HepG2 (cell line): ENCODE measurements around the gene SPOCD1. TPM values are rescaled to one million over a fixed set of nuclear protein-coding genes. Genes with fewer than 3 reads are reported as not detected.

Source experiments
- AGO2 ChIP-seq: fragments of 200-400 bp; formaldehyde crosslinking; optimal IDR thresholded peaks from 2 replicates; pipeline ENCODE3; 2017; ENCODE audit warnings: mild to moderate bottlenecking, low read depth, low read length, moderate library complexity
- AKAP8 ChIP-seq: sonication (generic); formaldehyde crosslinking; IDR thresholded peaks from 2 replicates; pipeline ENCODE4 v1.5.1; 2020; ENCODE audit warnings: mild to moderate bottlenecking, missing genetic modification reagents
- CREBL2 ChIP-seq: sonication (generic); formaldehyde crosslinking; IDR thresholded peaks from 2 replicates; pipeline ENCODE4 v1.8.1; 2023; ENCODE audit warnings: missing genetic modification reagents, mild to moderate bottlenecking, borderline replicate concordance
- DBP ChIP-seq: sonication (generic); formaldehyde crosslinking; IDR thresholded peaks from 2 replicates; pipeline ENCODE4 v1.4.0; 2020; ENCODE audit warnings: missing genetic modification reagents; ENCODE audit errors: not compliant biosample characterization
- E2F1 ChIP-seq: sonication (generic); formaldehyde crosslinking; IDR thresholded peaks from 2 replicates; pipeline ENCODE4 v1.5.0; 2020; ENCODE audit warnings: missing genetic modification reagents
- HNF4G ChIP-seq, 2 experiments: sonication (generic) in 1 of 2; formaldehyde crosslinking in 1 of 2; IDR thresholded peaks; 2 replicates each; pipeline versions ENCODE4 v1.4.0 to v1.6.1; 2011 to 2020; ENCODE audit warnings: borderline replicate concordance in 2 of 2, low read depth in 2 of 2, mild to moderate bottlenecking in 2 of 2, low read length in 1 of 2, missing genetic modification reagents in 1 of 2, moderate library complexity in 1 of 2
- HOXA3 ChIP-seq: sonication (generic); formaldehyde crosslinking; IDR thresholded peaks from 2 replicates; pipeline ENCODE4 v1.5.0; 2020; ENCODE audit warnings: missing genetic modification reagents
- MIER3 ChIP-seq: IDR thresholded peaks from 2 replicates; pipeline ENCODE4 v1.6.1; 2016; ENCODE audit warnings: missing compliant biosample characterization, borderline replicate concordance
- PCBP1 ChIP-seq: fragments of 200-400 bp; formaldehyde crosslinking; IDR thresholded peaks from 2 replicates; pipeline ENCODE4 v1.6.1; 2017; ENCODE audit warnings: mild to moderate bottlenecking, low read depth, low read length, borderline replicate concordance
- RNF219 ChIP-seq: sonication (generic); formaldehyde crosslinking; IDR thresholded peaks from 2 replicates; pipeline ENCODE4 v1.5.0; 2020; ENCODE audit warnings: mild to moderate bottlenecking, missing genetic modification reagents
- THAP7 ChIP-seq: sonication (generic); formaldehyde crosslinking; IDR thresholded peaks from 2 replicates; pipeline ENCODE4 v1.8.1; 2023; ENCODE audit warnings: mild to moderate bottlenecking, missing genetic modification reagents
- ZBTB1 ChIP-seq: sonication (generic); formaldehyde crosslinking; IDR thresholded peaks from 2 replicates; pipeline ENCODE4 v1.4.0; 2020; ENCODE audit warnings: missing genetic modification reagents, borderline replicate concordance
- ZMYM3 ChIP-seq: sonication (generic); formaldehyde crosslinking; IDR thresholded peaks from 2 replicates; pipeline ENCODE4 v1.5.1; 2020; ENCODE audit warnings: mild to moderate bottlenecking, missing genetic modification reagents
- ZNF563 ChIP-seq: sonication (generic); formaldehyde crosslinking; IDR thresholded peaks from 2 replicates; pipeline ENCODE4 v1.8.0; 2022; ENCODE audit warnings: mild to moderate bottlenecking, moderate library complexity, missing genetic modification reagents
- ZNF564 ChIP-seq: sonication (generic); formaldehyde crosslinking; IDR thresholded peaks from 2 replicates; pipeline ENCODE4 v1.8.1; 2023; ENCODE audit warnings: mild to moderate bottlenecking, missing genetic modification reagents
- ZNF572 ChIP-seq: sonication (generic); formaldehyde crosslinking; IDR thresholded peaks from 2 replicates; pipeline ENCODE4 v1.5.1; 2020; ENCODE audit warnings: mild to moderate bottlenecking, missing genetic modification reagents
- ZNF75D ChIP-seq: sonication (generic); formaldehyde crosslinking; IDR thresholded peaks from 2 replicates; pipeline ENCODE4 v1.8.1; 2023; ENCODE audit warnings: missing genetic modification reagents, mild to moderate bottlenecking, borderline replicate concordance
- ZXDC ChIP-seq: sonication (generic); formaldehyde crosslinking; IDR thresholded peaks from 2 replicates; pipeline ENCODE4 v1.5.0; 2020; ENCODE audit warnings: mild to moderate bottlenecking, missing genetic modification reagents
- polyA plus RNA-seq, 8 experiments: library from polyadenylated mRNA; depleted of rRNA in 3 of 8; stranded (reverse) in 7 of 8; unstranded in 1 of 8; fragments of >200 nt; fragmentation: Illumina TruSeq in 4 of 8; extraction: Trizol in 4 of 8; gene quantifications; 2 replicates each; pipeline versions ENCODE4 v1.2.1 to v1.2.3, GENCODE V29; 2011 to 2016; ENCODE audit warnings: low read depth in 4 of 8, missing spikeins in 1 of 8, mixed read lengths in 1 of 8; ENCODE audit not compliant: insufficient read depth in 1 of 8
- total RNA-seq, 5 experiments: library from RNA; depleted of rRNA; stranded (reverse); fragments of >200 nt; fragmentation: Illumina TruSeq; extraction: Trizol; gene quantifications; 2 replicates each; pipeline ENCODE4 v1.2.3, GENCODE V29; 2016; ENCODE audit warnings: low read depth in 1 of 5

Gene SPOCD1
- total and polyA plus RNA-seq, 2 of the 13 experiments (the other 11 are each of a cell fraction or from before 2014, with no cell fraction given), result 0.24 to 0.29 TPM

GRCh38 chr1:31789259-31790065, 26.4 kb downstream of the SPOCD1 start (continued):
- TF ChIP-seq AGO2 (no peak), HNF4G (IDR thresholded peaks at IDR 0.05; ENCODE audit: borderline replicate concordance, low read depth, low read length) (no peak), HNF4G (CRISPR knock-in tag; IDR thresholded peaks at IDR 0.05; ENCODE audit: borderline replicate concordance, low read depth) (no peak), MIER3 (CRISPR knock-in tag) (peak; percentile 59; the same call in 1 of the 2 replicates), ZXDC (no peak), HOXA3 (CRISPR knock-in tag) (no peak), THAP7 (CRISPR knock-in tag) (no peak), ZNF572 (CRISPR knock-in tag) (no peak), ZNF564 (CRISPR knock-in tag) (no peak), RNF219 (CRISPR knock-in tag) (no peak), ZNF75D (CRISPR knock-in tag) (no peak), CREBL2 (CRISPR knock-in tag) (no peak), AKAP8 (CRISPR knock-in tag) (no peak), ZNF563 (CRISPR knock-in tag) (no peak), DBP (no peak), ZMYM3 (CRISPR knock-in tag) (no peak), E2F1 (CRISPR knock-in tag) (no peak), PCBP1 (0 out of 2 replicates have a peak, but pooled peaks have one; percentile 50), ZBTB1 (CRISPR knock-in tag) (no peak)
